NB4 (cell line): ENCODE measurements around the gene BMPER.

ENCODE experiments used
- DNase-seq: peaks from one replicate; pipeline ENCODE4 v3.0.0; 2010; ENCODE audit warnings: low read depth
- H3K4me3 ChIP-seq: one replicate; pipeline ENCODE4 v1.5.1; 2011; ENCODE audit warnings: mild to moderate bottlenecking, low read depth, low read length, moderate library complexity
- MYC ChIP-seq: IDR thresholded peaks from 2 replicates; pipeline ENCODE4 v1.6.1; 2011; ENCODE audit warnings: low read depth, low read length
- POLR2A ChIP-seq: IDR thresholded peaks from 2 replicates; pipeline ENCODE4 v1.6.1; 2011; ENCODE audit warnings: mild to moderate bottlenecking; ENCODE audit not compliant: insufficient read length; ENCODE audit errors: extremely low read depth
- TF ChIP-seq, protein P1 (sequence below): IDR thresholded peaks from 2 replicates; pipeline ENCODE4 v1.6.1; 2011; ENCODE audit warnings: low read depth, low read length
- TF ChIP-seq, protein P2 (sequence below): IDR thresholded peaks from one replicate; pipeline ENCODE4 v1.5.1; 2012; ENCODE audit warnings: low read depth, low read length

The BMPER gene

DNA sequence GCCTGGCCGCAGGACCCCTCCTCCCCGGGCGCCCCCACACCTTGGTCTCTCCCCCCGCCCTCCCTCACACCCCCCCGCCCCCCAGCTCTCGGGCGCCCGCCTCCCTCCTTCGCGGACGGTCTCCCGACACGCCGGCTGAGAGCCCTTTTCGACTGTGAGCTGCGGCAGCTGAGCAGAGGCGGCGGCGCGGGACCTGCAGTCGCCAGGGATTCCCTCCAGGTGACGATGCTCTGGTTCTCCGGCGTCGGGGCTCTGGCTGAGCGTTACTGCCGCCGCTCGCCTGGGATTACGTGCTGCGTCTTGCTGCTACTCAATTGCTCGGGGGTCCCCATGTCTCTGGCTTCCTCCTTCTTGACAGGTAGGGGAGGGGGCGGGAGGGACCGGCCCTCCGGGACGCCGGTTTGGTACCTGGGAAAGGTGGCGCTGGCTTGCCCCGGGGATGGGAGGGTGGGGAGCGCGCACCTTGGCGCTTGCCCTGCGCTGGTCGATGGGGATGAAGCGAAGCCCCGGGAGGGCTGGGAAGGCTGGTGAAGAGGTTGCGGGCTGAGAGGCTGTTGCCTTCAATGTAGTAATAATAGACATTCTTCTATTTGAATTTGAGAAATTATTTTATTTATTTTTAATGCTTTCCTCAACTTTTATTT, at the start of gene BMPER:
BMPER (plus strand) TSS at position 151 of the 644 bp plus-strand sequence; CDS start at position 226, 75 bp downstream.
- DNase-seq, result no peak
- H3K4me3 ChIP-seq, result no peak within 1 kb of the TSS
- TF ChIP-seq, protein P1, sequence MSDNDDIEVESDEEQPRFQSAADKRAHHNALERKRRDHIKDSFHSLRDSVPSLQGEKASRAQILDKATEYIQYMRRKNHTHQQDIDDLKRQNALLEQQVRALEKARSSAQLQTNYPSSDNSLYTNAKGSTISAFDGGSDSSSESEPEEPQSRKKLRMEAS, result no peak
- TF ChIP-seq POLR2A, result no peak
- TF ChIP-seq, protein P2, sequence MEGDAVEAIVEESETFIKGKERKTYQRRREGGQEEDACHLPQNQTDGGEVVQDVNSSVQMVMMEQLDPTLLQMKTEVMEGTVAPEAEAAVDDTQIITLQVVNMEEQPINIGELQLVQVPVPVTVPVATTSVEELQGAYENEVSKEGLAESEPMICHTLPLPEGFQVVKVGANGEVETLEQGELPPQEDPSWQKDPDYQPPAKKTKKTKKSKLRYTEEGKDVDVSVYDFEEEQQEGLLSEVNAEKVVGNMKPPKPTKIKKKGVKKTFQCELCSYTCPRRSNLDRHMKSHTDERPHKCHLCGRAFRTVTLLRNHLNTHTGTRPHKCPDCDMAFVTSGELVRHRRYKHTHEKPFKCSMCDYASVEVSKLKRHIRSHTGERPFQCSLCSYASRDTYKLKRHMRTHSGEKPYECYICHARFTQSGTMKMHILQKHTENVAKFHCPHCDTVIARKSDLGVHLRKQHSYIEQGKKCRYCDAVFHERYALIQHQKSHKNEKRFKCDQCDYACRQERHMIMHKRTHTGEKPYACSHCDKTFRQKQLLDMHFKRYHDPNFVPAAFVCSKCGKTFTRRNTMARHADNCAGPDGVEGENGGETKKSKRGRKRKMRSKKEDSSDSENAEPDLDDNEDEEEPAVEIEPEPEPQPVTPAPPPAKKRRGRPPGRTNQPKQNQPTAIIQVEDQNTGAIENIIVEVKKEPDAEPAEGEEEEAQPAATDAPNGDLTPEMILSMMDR, result no peak
- TF ChIP-seq MYC, result no peak

DNA sequence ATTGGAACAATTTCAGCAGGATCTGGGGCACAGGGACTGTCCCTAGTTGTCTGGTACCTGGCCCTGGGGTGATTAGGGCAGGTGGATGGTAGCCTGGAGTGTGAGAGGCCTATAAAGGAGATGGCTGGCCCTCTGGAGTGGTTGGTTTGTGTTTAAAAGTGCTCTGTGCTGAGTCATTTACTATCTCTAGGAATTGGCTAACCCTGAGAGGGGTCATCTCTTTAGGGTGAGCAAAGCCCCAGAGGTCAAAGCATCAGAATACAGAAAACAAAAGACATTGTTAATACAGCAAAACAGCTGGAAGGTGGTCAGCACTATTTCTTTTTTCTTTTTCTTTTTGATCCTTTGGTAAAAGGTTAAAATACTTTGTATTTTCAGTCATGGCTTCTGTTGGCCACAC, 43.4 kb upstream of the BMPER start:
- TF ChIP-seq MYC (no peak), POLR2A (no peak)
- TF ChIP-seq, protein P1, result no peak
- TF ChIP-seq, protein P2, result no peak
- DNase-seq, result no peak
- H3K4me3 ChIP-seq, result no peak overlapping the region

DNA sequence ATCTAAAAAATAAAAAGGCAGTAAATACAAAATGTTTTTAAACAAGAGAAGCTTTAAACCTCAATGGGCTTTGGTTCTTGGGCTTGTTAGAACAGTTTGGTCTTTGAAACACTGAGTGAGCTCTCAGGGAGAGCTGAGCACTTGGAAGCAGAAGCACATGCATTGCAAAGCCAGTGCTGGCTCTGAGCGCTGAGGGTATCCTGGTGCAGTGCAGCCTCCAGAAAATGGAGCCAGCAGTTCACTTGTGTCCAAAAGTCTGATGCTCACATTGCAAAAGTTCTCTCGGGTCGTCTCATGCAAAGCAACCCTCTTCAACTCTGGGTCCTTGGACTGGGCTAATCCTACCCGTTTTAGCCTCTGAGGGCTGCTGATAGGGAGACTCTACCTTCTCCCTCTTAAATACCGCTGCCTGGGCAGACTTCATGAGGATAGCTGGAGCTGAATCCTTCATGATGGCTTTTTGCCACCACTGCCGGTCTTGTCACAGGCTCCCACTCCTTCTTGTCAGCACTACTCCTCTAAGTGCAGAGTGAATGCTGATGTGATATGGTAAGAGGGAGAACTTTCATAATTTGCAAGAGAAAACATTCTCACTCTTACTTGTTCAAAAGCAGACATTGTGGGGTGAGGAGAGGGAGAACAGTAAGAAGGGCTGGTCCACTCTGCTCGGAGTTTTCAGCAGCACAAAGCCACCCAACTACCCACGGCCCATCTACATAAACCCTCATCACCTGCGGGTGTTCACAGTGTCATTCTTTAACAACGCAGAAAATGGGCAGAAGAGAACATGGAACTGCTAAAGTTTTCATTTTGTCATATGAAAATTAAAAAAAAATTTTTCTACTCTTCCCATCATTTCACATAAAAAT, 42.2 kb upstream of the BMPER start:
- H3K4me3 ChIP-seq, result no peak overlapping the region
- no peak for DNase-seq
- TF ChIP-seq POLR2A, result no peak
- no peak for TF ChIP-seq MYC
- TF ChIP-seq, protein P2, result no peak
- TF ChIP-seq, protein P1, result no peak

DNA sequence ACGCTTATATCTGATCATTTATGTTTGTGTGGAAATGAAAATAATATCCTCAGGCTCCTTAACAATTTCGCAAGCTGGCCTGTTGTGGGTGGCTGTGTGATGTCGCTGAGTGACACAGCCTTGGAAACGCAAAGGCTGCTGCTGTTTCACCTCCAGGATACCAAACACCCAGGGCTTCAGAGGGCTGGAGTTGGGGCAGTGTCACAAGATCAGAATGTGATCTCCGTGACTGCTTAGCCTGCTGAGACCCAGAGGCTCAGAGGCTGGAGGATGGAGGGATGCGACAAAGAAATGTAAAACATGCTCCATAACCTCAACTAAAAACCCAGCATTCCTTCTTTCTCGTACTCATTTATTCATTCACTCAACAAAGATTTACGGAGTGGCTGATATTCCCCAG, 37.2 kb upstream of the BMPER start:
- TF ChIP-seq, protein P1, result no peak
- TF ChIP-seq MYC (no peak), POLR2A (no peak)
- TF ChIP-seq, protein P2, result no peak
- DNase-seq, result no peak
- H3K4me3 ChIP-seq, result no peak overlapping the region

DNA sequence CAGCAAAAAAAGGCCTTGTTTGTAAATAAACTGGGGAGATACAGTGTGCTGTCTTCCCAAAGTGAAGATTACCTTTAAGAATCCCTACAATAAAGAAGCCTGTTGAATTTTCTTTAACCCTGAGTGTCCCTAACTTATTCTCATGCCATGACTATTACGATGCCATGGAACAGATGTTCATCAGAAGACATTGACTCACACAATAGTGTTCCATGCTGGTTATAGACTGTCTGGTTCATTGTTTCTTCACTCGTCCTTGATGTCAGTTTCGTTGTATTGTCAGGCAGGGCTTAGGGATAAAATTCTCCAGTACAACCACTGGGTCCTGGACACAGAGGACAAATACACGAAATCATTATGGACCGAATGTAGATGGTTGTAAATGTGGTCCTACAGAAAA, 36.2 kb upstream of the BMPER start:
- no peak for TF ChIP-seq MYC
- TF ChIP-seq, protein P1, result no peak
- TF ChIP-seq, protein P2, result no peak
- no peak for DNase-seq
- H3K4me3 ChIP-seq, result no peak overlapping the region
